Adrenal gland (tissue), 12 donors: ENCODE results near the gene NINL. TPM values are rescaled to one million over a fixed set of nuclear protein-coding genes. Genes with fewer than 3 reads are reported as not detected.

Experiments used
- DNase-seq, 7 donors: peaks; one replicate each; pipeline ENCODE4 v3.0.0-alpha.2; 2019 to 2020
- H3K27ac ChIP-seq, 5 donors: fragments of 200-600 bp; sonication (generic) in 4 of 5; 1 replicate in 3 of 5; 2 replicates in 2 of 5; pipeline versions ENCODE4 v1.5.1 to v1.8.0; 2016 to 2020; ENCODE audit warnings: mild to moderate bottlenecking in 1 of 5
- H3K27me3 ChIP-seq: fragments of 200-600 bp; 2 replicates; pipeline ENCODE4 v1.8.0; 2021
- H3K36me3 ChIP-seq, 2 donors: fragments of 200-600 bp; replicated peaks in 1 of 2; 1 replicate in 1 of 2; 2 replicates in 1 of 2; pipeline versions ENCODE4 v1.5.1 to v1.8.0; 2018 to 2022
- H3K4me1 ChIP-seq, 2 donors: fragments of 200-600 bp; replicated peaks in 1 of 2; 1 replicate in 1 of 2; 2 replicates in 1 of 2; pipeline versions ENCODE4 v1.5.1 to v1.8.0; 2018 to 2021
- H3K4me3 ChIP-seq, 4 donors: fragments of 200-600 bp; sonication (generic) in 3 of 4; one replicate each; pipeline ENCODE4 v1.5.1; 2016 to 2018
- H3K9me3 ChIP-seq, 3 donors: fragments of 200-600 bp; sonication (generic) in 1 of 3; replicated peaks in 1 of 3; 1 replicate in 2 of 3; 2 replicates in 1 of 3; pipeline versions ENCODE4 v1.5.1 to v1.8.0; 2016 to 2021
- CTCF ChIP-seq, 6 experiments: fragments of 450-650 bp in 4 of 6; fragments of 200-600 bp in 2 of 6; sonication (generic) in 1 of 6; IDR thresholded peaks; 1 replicate in 5 of 6; 2 replicates in 1 of 6; pipeline versions ENCODE4 v1.5.1 to v1.8.0; 2016 to 2021; ENCODE audit warnings: antibody characterized with exemption in 6 of 6, mild to moderate bottlenecking in 2 of 6, moderate library complexity in 1 of 6
- POLR2A ChIP-seq, 2 donors: fragments of 450-650 bp; IDR thresholded peaks; one replicate each; pipeline ENCODE4 v1.6.1; 2017; ENCODE audit warnings: antibody characterized with exemption in 2 of 2, mild to moderate bottlenecking in 2 of 2, moderate library complexity in 1 of 2
- WGBS, 4 donors: extraction: QIAGEN DNeasy Blood & Tissue Kit in 2 of 4; methylation state at CpG; one replicate each; pipeline versions ENCODE4 v1.1.5 to v1.1.7; 2013 to 2017; 5-methylcytosine and 5-hydroxymethylcytosine counted together
- intact Hi-C, 2 donors: fragments of 100-400 bp; cut with DNase I; formaldehyde crosslinking; loops; one replicate each; pipeline versions ENCODE4 v1.14.1 to v1.15.0; 2022 to 2023
- polyA plus RNA-seq, 3 donors: library from polyadenylated mRNA; stranded (reverse); fragments of 200-250 nt in 2 of 3; fragments of 350-450 nt in 1 of 3; fragmentation: Illumina TruSeq in 1 of 3; extraction: RNeasy Lipid Tissue Mini Kit (QIAGEN cat#74804) in 1 of 3; gene quantifications; one replicate each; pipeline ENCODE4 v1.2.3, GENCODE V29; 2013 to 2014
- total RNA-seq, 9 donors: library from RNA; depleted of rRNA in 4 of 9; stranded (reverse); fragments of >200 nt in 4 of 9; fragments of 120-200 nt in 1 of 9; fragmentation: NEBNext Ultra II Directional in 1 of 9; extraction: Animal tissue kit (Norgen Biotek cat#: 25700) in 1 of 9; gene quantifications; one replicate each; pipeline versions ENCODE4 v1.1.0 to v1.2.4, GENCODE V29; 2013 to 2023
- donor health status: healthy with polysubstance abuse.
- donor health status: Bipolar disorder and iron deficiency.
- donor health status: DM: yes; HTN: yes; CAD: no.
- donor health status: DM: no; HTN: no; CAD: no.
- donor health status: DM: no; HTN: no; CAD: no.
- donor health status: DM: yes; HTN: yes; CAD: no.

NINL gene
- total and polyA plus RNA-seq, 12 donors = 10.0 to 30.9 (median 15.4) TPM

DNA sequence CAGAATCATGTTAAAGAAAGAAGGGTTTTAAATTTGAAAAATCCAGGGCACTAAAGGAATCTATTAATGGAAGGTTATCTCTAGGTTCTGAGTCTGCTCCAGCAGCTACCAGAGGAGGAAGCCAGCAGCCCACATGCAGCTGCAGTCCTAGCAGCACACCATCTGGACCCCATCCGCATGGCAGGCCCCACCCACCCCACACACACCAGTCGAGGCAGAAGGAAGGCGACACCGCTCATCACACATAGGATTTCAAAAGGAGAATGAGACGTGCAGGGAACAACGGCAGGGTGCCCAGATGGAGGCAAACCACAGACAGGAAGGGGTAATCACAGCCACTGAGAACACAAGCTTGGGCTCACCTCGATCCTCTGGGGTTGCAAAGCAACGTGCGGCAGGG, 99.0 kb downstream of the NINL start:
- H3K9me3 ChIP-seq = no peaks in the 10 kb centered on the region
- H3K27ac ChIP-seq = no peak overlapping the region
- H3K36me3 ChIP-seq = peaks cover 0 to 5% of the 10 kb centered on the region in 2 donors
- intact Hi-C loops = no loop called here
- TF ChIP-seq POLR2A (IDR thresholded peaks at IDR 0.05) (no peak), CTCF (IDR thresholded peaks at IDR 0.05) (no peak)
- H3K4me3 ChIP-seq = no peak overlapping the region
- 59 to 70% (median 64%) methylated on average over 9 of the region's 9 CpGs for WGBS, 4 donors
- no peaks in the 10 kb centered on the region for H3K27me3 ChIP-seq
- H3K4me1 ChIP-seq = no peaks in the 10 kb centered on the region
- no peak for DNase-seq

- DNase-seq = no peak
- intact Hi-C loops = no loop called here
- TF ChIP-seq POLR2A (IDR thresholded peaks at IDR 0.05) (no peak), CTCF (IDR thresholded peaks at IDR 0.05) (no peak)
- Histone ChIP-seq H3K9me3 (no peaks in the 10 kb centered on the region), H3K36me3 (peaks cover 0 to 5% of the 10 kb centered on the region in 2 donors), H3K4me1 (no peaks in the 10 kb centered on the region), H3K27ac (no peak overlapping the region), H3K4me3 (no peak overlapping the region), H3K27me3 (no peaks in the 10 kb centered on the region)
- 68 to 83% (median 74%) methylated on average over 2 of the region's 2 CpGs for WGBS, 4 donors
Measured at GRCh38 chr20:25485872-25486271, 99.5 kb downstream of the NINL start.

DNA sequence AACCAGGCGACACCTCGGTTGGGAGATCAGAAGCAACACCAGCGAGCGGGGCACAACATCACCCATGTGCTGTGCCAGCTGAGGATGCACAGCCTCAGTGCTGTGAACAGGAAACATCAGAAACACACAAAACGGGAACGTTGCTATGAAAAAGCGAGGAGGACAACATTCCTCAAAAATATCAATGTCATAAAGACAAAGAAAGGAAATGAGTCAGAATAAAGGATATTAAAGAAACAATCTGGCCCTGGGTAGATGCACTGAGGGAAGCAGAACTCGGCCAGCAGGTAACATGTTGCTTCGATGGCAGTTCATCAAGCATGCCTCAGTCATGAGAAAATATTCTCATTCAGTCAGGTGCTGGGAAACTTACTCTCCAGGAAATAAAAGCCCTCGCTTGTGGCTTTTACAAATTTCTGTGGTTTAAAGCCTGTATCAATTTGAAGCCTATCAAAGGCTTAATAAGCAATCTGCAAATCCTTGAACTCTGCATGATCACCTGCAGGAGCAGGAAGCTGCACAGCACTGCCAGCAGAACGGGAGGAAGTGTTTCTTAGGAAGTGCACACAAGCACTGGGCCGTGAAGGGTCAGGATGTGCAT, 100.3 kb downstream of the NINL start:
- no peaks in the 10 kb centered on the region for H3K4me1 ChIP-seq
- no peak overlapping the region for H3K27ac ChIP-seq
- 62 to 73% (median 65%) methylated on average over 12 of the region's 12 CpGs for WGBS, 4 donors
- H3K36me3 ChIP-seq = peaks cover 0 to 5% of the 10 kb centered on the region in 2 donors
- no peaks in the 10 kb centered on the region for H3K9me3 ChIP-seq
- no peak overlapping the region for H3K4me3 ChIP-seq
- DNase-seq = no peak
- TF ChIP-seq POLR2A (IDR thresholded peaks at IDR 0.05) (no peak), CTCF (IDR thresholded peaks at IDR 0.05) (no peak)
- H3K27me3 ChIP-seq = no peaks in the 10 kb centered on the region
- intact Hi-C loops = no loop called here

GRCh38 chr20:25484224-25484846, 101.0 kb downstream of the NINL start:
- Histone ChIP-seq H3K4me3 (no peak overlapping the region), H3K27ac (no peak overlapping the region), H3K4me1 (no peaks in the 10 kb centered on the region), H3K9me3 (no peaks in the 10 kb centered on the region), H3K36me3 (peaks cover 0 to 5% of the 10 kb centered on the region in 2 donors), H3K27me3 (no peaks in the 10 kb centered on the region)
- intact Hi-C loops = no loop called here
- WGBS, 4 donors = 87 to 94% (median 92%) methylated on average over 9 of the region's 9 CpGs
- DNase-seq = no peak
- no peak for TF ChIP-seq CTCF (IDR thresholded peaks at IDR 0.05)
